ENCODE results near the gene PRND. TPM values are rescaled to one million over a fixed set of nuclear protein-coding genes. Genes with fewer than 3 reads are reported as not detected.

PRND gene
- total and polyA plus RNA-seq, 2 experiments from 2014 or later = not detected

DNA sequence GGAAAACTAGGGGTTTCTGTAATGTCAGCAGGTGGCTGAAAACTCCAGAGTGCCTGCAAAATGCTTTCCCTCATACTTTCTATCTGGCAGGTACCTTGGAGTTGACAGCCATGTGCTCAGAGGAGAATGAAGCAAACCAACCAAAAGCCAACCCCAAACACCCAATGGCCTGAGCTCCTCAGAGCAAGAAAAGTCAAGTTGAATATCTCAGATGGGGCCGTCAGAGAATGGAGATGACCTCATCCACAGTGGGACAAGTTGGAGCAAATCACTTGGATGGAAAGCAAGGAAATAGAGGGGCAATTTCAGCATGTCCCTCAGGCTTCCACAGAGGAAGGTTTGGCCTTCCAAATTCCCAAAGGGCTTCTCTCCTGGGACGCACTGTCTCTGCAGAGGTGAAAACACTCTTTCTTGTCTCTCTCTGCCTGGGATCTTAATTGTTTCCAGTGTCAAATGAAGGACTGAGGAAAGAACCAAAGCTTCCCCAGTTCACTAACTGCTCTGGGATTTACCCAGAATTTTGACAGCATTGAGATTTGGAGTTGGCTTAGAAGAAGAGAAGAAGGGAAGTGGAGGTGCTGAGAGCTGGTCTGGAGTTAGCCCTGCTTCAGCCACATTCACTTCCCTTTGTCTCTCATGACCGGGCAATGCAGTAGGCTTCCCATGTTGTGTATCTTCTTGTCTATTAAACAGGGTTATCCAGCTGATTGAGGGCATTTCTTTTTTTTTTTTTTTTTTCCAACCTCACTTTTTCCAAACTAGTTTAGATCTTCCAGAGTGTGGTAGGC lies 42.2 kb downstream of the PRND start:
- Histone ChIP-seq H3K9me3 (ENCODE audit: low read depth) (no peaks in the 10 kb centered on the region), H3K27ac (no peak overlapping the region), H3K4me1 (ENCODE audit: insufficient read depth) (no peaks in the 10 kb centered on the region), H3K79me2 (ENCODE audit: insufficient read depth) (no peaks in the 10 kb centered on the region), H4K20me1 (ENCODE audit: insufficient read depth) (no peaks in the 10 kb centered on the region), H3K27me3 (replicated peaks; ENCODE audit: insufficient read depth) (no peaks in the 10 kb centered on the region), H3K4me2 (ENCODE audit: unreplicated experiment) (no peak overlapping the region), H3F3A (ENCODE audit: insufficient read depth) (0 out of 2 replicates have a peak, but pooled peaks cover 5% of the 10 kb centered on the region), H3K9ac (no peak overlapping the region), H3K9me2 (ENCODE audit: insufficient read depth) (no peaks in the 10 kb centered on the region), H3K4me3 (no peak overlapping the region), H3K36me3 (ENCODE audit: low read depth) (no peaks in the 10 kb centered on the region), H2AFZ (no peak overlapping the region)
- DNase-seq = no peak
- no peak for TF ChIP-seq EZH2 (IDR thresholded peaks at IDR 0.05; ENCODE audit: insufficient read depth, poor library complexity, severe bottlenecking)
- no peak for TF ChIP-seq EZH2phosphoT487 (IDR thresholded peaks at IDR 0.05; ENCODE audit: insufficient read depth, low read depth)
- in situ Hi-C loops (cut with MboI) = no loop called here
- WGBS, 2 experiments (ENCODE audit: low coverage in 1 of 2, low lambda C conversion rate in 2 of 2, missing lambda C conversion rate in 2 of 2) = 46 to 63% methylated on average over 3 of the region's 3 CpGs

DNA sequence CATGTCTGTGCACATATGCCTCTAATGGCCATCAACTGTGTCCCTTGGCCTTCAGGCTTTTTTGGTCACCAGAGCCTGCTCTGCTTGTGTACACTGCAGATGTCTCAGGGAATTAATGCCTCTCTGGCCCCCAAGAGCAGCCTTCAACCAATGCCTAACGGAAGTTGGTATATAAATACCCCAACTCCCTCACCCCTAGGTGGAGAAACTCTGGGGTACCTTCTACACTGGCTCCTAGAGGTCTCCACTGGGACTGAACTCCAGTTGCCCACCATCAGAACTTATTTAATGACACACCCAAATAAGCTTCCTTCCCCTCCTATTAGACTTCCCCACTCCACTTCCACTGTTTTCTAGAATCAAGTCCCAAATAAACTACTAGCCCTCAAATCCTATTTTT lies 43.1 kb downstream of the PRND start:
- H2AFZ ChIP-seq = no peak overlapping the region
- 46 to 57% methylated on average over 1 of the region's 1 CpG for WGBS, 2 experiments (ENCODE audit: low coverage in 1 of 2, low lambda C conversion rate in 2 of 2, missing lambda C conversion rate in 2 of 2)
- no peaks in the 10 kb centered on the region for H3K36me3 ChIP-seq (ENCODE audit: low read depth)
- no peaks in the 10 kb centered on the region for H3K9me3 ChIP-seq (ENCODE audit: low read depth)
- H3K9me2 ChIP-seq (ENCODE audit: insufficient read depth) = no peaks in the 10 kb centered on the region
- H3K9ac ChIP-seq = no peak overlapping the region
- in situ Hi-C loops (cut with MboI) = no loop called here
- no peak for DNase-seq
- 0 out of 2 replicates have a peak, but pooled peaks cover 5% of the 10 kb centered on the region for H3F3A ChIP-seq (ENCODE audit: insufficient read depth)
- no peaks in the 10 kb centered on the region for H3K4me1 ChIP-seq (ENCODE audit: insufficient read depth)
- no peak for TF ChIP-seq EZH2 (IDR thresholded peaks at IDR 0.05; ENCODE audit: insufficient read depth, poor library complexity, severe bottlenecking)
- no peak for TF ChIP-seq EZH2phosphoT487 (IDR thresholded peaks at IDR 0.05; ENCODE audit: insufficient read depth, low read depth)
- no peaks in the 10 kb centered on the region for H4K20me1 ChIP-seq (ENCODE audit: insufficient read depth)
- H3K79me2 ChIP-seq (ENCODE audit: insufficient read depth) = no peaks in the 10 kb centered on the region
- no peak overlapping the region for H3K4me2 ChIP-seq (ENCODE audit: unreplicated experiment)
- H3K4me3 ChIP-seq = no peak overlapping the region
- no peak overlapping the region for H3K27ac ChIP-seq
- H3K27me3 ChIP-seq (replicated peaks; ENCODE audit: insufficient read depth) = no peaks in the 10 kb centered on the region

DNA sequence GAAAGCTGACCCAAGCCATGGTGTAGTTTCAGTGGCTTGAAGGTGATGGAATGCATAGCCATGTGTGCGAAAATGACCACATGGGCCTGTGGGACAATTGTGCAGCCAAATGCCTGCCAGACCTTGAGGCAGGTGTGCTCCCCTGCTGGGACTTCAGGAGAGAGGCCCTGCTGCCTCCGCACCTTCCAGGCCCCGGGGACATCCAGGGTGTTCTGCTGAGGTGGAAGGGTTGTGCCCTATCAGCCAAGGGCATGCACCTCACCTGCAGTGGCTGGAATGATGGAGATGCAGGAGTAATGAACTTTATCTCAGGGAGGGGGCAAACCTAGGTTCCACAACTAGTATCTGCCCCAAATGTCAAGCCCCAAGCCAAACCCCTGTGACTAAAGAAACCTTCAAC lies 44.0 kb downstream of the PRND start:
- H3K36me3 ChIP-seq (ENCODE audit: low read depth) = no peaks in the 10 kb centered on the region
- 83 to 90% methylated on average over 3 of the region's 3 CpGs for WGBS, 2 experiments (ENCODE audit: low coverage in 1 of 2, low lambda C conversion rate in 2 of 2, missing lambda C conversion rate in 2 of 2)
- DNase-seq = no peak

DNA sequence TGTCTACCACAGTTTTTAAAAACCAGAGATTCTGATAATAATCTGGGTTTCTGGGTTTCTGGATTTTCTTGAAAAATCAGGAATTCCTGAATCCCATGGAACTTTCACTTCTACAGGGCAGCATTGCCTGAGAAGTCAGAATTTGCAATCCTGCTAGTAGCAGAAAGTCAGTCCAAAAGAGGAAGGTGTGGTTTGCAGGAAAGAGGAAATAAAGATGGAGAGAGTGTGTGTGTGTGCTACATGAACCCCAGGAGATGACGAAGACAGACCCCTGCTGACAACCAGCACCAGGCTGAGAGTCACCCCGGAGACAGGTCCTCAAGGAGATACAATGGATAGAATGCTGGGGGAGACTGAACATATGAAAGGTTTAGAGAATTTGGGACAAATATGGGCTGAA lies 44.9 kb downstream of the PRND start:
- H3K27me3 ChIP-seq (replicated peaks; ENCODE audit: insufficient read depth) = no peaks in the 10 kb centered on the region
- no peaks in the 10 kb centered on the region for H3K9me3 ChIP-seq (ENCODE audit: low read depth)
- no peaks in the 10 kb centered on the region for H3K36me3 ChIP-seq (ENCODE audit: low read depth)
- H3K4me1 ChIP-seq (ENCODE audit: insufficient read depth) = no peaks in the 10 kb centered on the region
- H4K20me1 ChIP-seq (ENCODE audit: insufficient read depth) = no peaks in the 10 kb centered on the region
- H3K79me2 ChIP-seq (ENCODE audit: insufficient read depth) = no peaks in the 10 kb centered on the region
- no peak overlapping the region for H3K27ac ChIP-seq
- DNase-seq = no peak
- in situ Hi-C loops (cut with MboI) = no loop called here
- H2AFZ ChIP-seq = no peak overlapping the region
- no peak overlapping the region for H3K9ac ChIP-seq
- H3K4me2 ChIP-seq (ENCODE audit: unreplicated experiment) = no peak overlapping the region
- 0 out of 2 replicates have a peak, but pooled peaks cover 5% of the 10 kb centered on the region for H3F3A ChIP-seq (ENCODE audit: insufficient read depth)
- 46 to 55% methylated on average over 2 of the region's 2 CpGs for WGBS, 2 experiments (ENCODE audit: low coverage in 1 of 2, low lambda C conversion rate in 2 of 2, missing lambda C conversion rate in 2 of 2)
- H3K9me2 ChIP-seq (ENCODE audit: insufficient read depth) = no peaks in the 10 kb centered on the region
- H3K4me3 ChIP-seq = no peak overlapping the region
- TF ChIP-seq EZH2 (IDR thresholded peaks at IDR 0.05; ENCODE audit: insufficient read depth, poor library complexity, severe bottlenecking) (no peak), EZH2phosphoT487 (IDR thresholded peaks at IDR 0.05; ENCODE audit: insufficient read depth, low read depth) (no peak)

More for the DNA sequence above, 44.0 kb downstream of the PRND start:
- Histone ChIP-seq H3K27me3 (replicated peaks; ENCODE audit: insufficient read depth) (no peaks in the 10 kb centered on the region), H3K4me2 (ENCODE audit: unreplicated experiment) (no peak overlapping the region), H2AFZ (no peak overlapping the region), H3K27ac (no peak overlapping the region), H3K4me3 (no peak overlapping the region), H3K9me2 (ENCODE audit: insufficient read depth) (no peaks in the 10 kb centered on the region), H3K79me2 (ENCODE audit: insufficient read depth) (no peaks in the 10 kb centered on the region), H3F3A (ENCODE audit: insufficient read depth) (0 out of 2 replicates have a peak, but pooled peaks cover 5% of the 10 kb centered on the region), H4K20me1 (ENCODE audit: insufficient read depth) (no peaks in the 10 kb centered on the region), H3K9ac (no peak overlapping the region), H3K4me1 (ENCODE audit: insufficient read depth) (no peaks in the 10 kb centered on the region), H3K9me3 (ENCODE audit: low read depth) (no peaks in the 10 kb centered on the region)
- no peak for TF ChIP-seq EZH2 (IDR thresholded peaks at IDR 0.05; ENCODE audit: insufficient read depth, poor library complexity, severe bottlenecking)
- in situ Hi-C loops (cut with MboI) = no loop called here
